Neuronal stem cell (in vitro differentiated cells): Measurements from ENCODE around the gene GREB1.
A peak's percentile ranks its signal among the peaks of the same experiment; 100 is the strongest.

Source experiments
- DNase-seq: peaks from one replicate; pipeline ENCODE4 v3.0.0-alpha.2; 2013; ENCODE audit warnings: low spot score
- H2AFZ ChIP-seq: one replicate; pipeline ENCODE4 v1.6.1; 2013; ENCODE audit warnings: mild to moderate bottlenecking, low read length, inconsistent platforms
- H2AK5ac ChIP-seq: 2 replicates; pipeline ENCODE4 v1.6.1; 2013; ENCODE audit warnings: low read depth, mild to moderate bottlenecking, inconsistent platforms, low read length, moderate library complexity, mixed read lengths
- H2BK120ac ChIP-seq: 2 replicates; pipeline ENCODE4 v1.6.1; 2013; ENCODE audit warnings: low read depth, mild to moderate bottlenecking, inconsistent platforms, low read length, moderate library complexity, mixed read lengths
- H2BK12ac ChIP-seq: one replicate; pipeline ENCODE4 v1.6.1; 2013; ENCODE audit warnings: low read length, inconsistent platforms
- H2BK15ac ChIP-seq: 2 replicates; pipeline ENCODE4 v1.6.1; 2013; ENCODE audit warnings: mild to moderate bottlenecking, low read length, inconsistent platforms, mixed read lengths
- H2BK5ac ChIP-seq: one replicate; pipeline ENCODE4 v1.6.1; 2013; ENCODE audit warnings: inconsistent platforms, mild to moderate bottlenecking, low read length, moderate library complexity
- H3K14ac ChIP-seq: one replicate; pipeline ENCODE4 v1.6.1; 2013; ENCODE audit warnings: low read length, inconsistent platforms
- H3K18ac ChIP-seq: 2 replicates; pipeline ENCODE4 v1.6.1; 2013; ENCODE audit warnings: low read length, inconsistent platforms
- H3K23ac ChIP-seq: 2 replicates; pipeline ENCODE4 v1.6.1; 2013; ENCODE audit warnings: low read depth, mild to moderate bottlenecking, mixed read lengths, low read length, inconsistent platforms; ENCODE audit not compliant: poor library complexity
- H3K27ac ChIP-seq: replicated peaks from 3 replicates; pipeline ENCODE4 v1.5.1; 2013; ENCODE audit warnings: low read length, inconsistent platforms
- H3K27me3 ChIP-seq, 3 experiments: 2 replicates each; pipeline ENCODE4 v1.6.1; 2013; ENCODE audit warnings: low read length in 3 of 3, mild to moderate bottlenecking in 2 of 3, inconsistent platforms in 1 of 3, low read depth in 1 of 3, mixed read lengths in 1 of 3, moderate library complexity in 1 of 3; ENCODE audit not compliant: control insufficient read depth in 3 of 3, insufficient read depth in 3 of 3
- H3K36me3 ChIP-seq, 2 donors: replicated peaks in 1 of 2; 2 replicates each; pipeline ENCODE4 v1.6.1; 2013; ENCODE audit warnings: low read length in 2 of 2; ENCODE audit not compliant: control insufficient read depth in 2 of 2, insufficient read depth in 2 of 2
- H3K4ac ChIP-seq: 2 replicates; pipeline ENCODE4 v1.6.1; 2013; ENCODE audit warnings: inconsistent platforms, mild to moderate bottlenecking, low read length, moderate library complexity
- H3K4me1 ChIP-seq, 2 donors: 1 replicate in 1 of 2; 2 replicates in 1 of 2; pipeline ENCODE4 v1.6.1; 2013; ENCODE audit warnings: low read length in 2 of 2, low read depth in 1 of 2; ENCODE audit not compliant: control insufficient read depth in 2 of 2, insufficient read depth in 1 of 2
- H3K4me2 ChIP-seq: one replicate; pipeline ENCODE4 v1.6.1; 2013; ENCODE audit warnings: mild to moderate bottlenecking, low read length, inconsistent platforms; ENCODE audit not compliant: insufficient read depth, poor library complexity, severe bottlenecking
- H3K4me3 ChIP-seq, 2 donors: 2 replicates each; pipeline ENCODE4 v1.5.1; 2013; ENCODE audit warnings: low read length in 2 of 2, mild to moderate bottlenecking in 2 of 2, inconsistent platforms in 1 of 2, moderate library complexity in 1 of 2
- H3K79me1 ChIP-seq: one replicate; pipeline ENCODE4 v1.6.1; 2013; ENCODE audit warnings: low read depth, mild to moderate bottlenecking, inconsistent platforms, low read length, moderate library complexity
- H3K9ac ChIP-seq: one replicate; pipeline ENCODE4 v1.6.1; 2013; ENCODE audit warnings: mild to moderate bottlenecking, low read depth, low read length, inconsistent platforms; ENCODE audit not compliant: poor library complexity
- H3K9me3 ChIP-seq, 2 donors: replicated peaks in 1 of 2; 2 replicates each; pipeline versions ENCODE3 to v1.6.1; 2013; ENCODE audit warnings: low read length in 2 of 2, mild to moderate bottlenecking in 2 of 2, inconsistent platforms in 1 of 2, low read depth in 1 of 2, mixed read lengths in 1 of 2, moderate library complexity in 1 of 2; ENCODE audit not compliant: control insufficient read depth in 2 of 2, insufficient read depth in 1 of 2
- H4K8ac ChIP-seq: one replicate; pipeline ENCODE4 v1.6.1; 2013; ENCODE audit warnings: low read depth, mild to moderate bottlenecking, inconsistent platforms, low read length, moderate library complexity
- H4K91ac ChIP-seq: one replicate; pipeline ENCODE4 v1.6.1; 2013; ENCODE audit warnings: low read length, low read depth, mild to moderate bottlenecking, inconsistent platforms; ENCODE audit not compliant: poor library complexity
- WGBS, 2 donors: extraction: QIAGEN DNeasy Blood & Tissue Kit; methylation state at CpG; one replicate each; pipeline ENCODE4 v1.1.7; 2013; ENCODE audit warnings: missing lambda C conversion rate in 2 of 2, mixed read lengths in 1 of 2; ENCODE audit not compliant: insufficient read length in 2 of 2, insufficient replicate concordance in 1 of 2; ENCODE audit errors: extremely low coverage in 2 of 2; 5-methylcytosine and 5-hydroxymethylcytosine counted together

GREB1 gene

GRCh38 chr2:11539317-11540147 is 5.7 kb downstream of the GREB1 start:
- DNase-seq, result no peak

GRCh38 chr2:11540148-11540995 is 6.5 kb downstream of the GREB1 start:
- no peak overlapping the region for H3K4me2 ChIP-seq
- no peak overlapping the region for H2AK5ac ChIP-seq
- no peak overlapping the region for H4K8ac ChIP-seq
- no peaks in the 10 kb centered on the region for H3K79me1 ChIP-seq
- H3K4ac ChIP-seq, result no peak overlapping the region
- peaks cover 31 to 41% of the 10 kb centered on the region in 2 donors for H3K4me1 ChIP-seq
- H2BK12ac ChIP-seq, result no peak overlapping the region
- no peak overlapping the region for H3K18ac ChIP-seq
- no peak overlapping the region for H3K14ac ChIP-seq
- no peak overlapping the region for H2BK15ac ChIP-seq
- no peak overlapping the region for H3K27ac ChIP-seq
- no peak overlapping the region for H3K23ac ChIP-seq
- H2AFZ ChIP-seq, result no peak overlapping the region
- H3K9me3 ChIP-seq, result no peaks in the 10 kb centered on the region
- H3K9ac ChIP-seq, result no peak overlapping the region
- no CpG with 5 or more reads among the region's 12 CpGs for WGBS, 2 donors
- H3K27me3 ChIP-seq, result no peaks in the 10 kb centered on the region
- H3K36me3 ChIP-seq, result peaks cover 3 to 65% of the 10 kb centered on the region in 2 donors
- H2BK5ac ChIP-seq, result no peak overlapping the region
- H3K4me3 ChIP-seq, result no peak overlapping the region
- DNase-seq, result no peak
- H2BK120ac ChIP-seq, result no peak overlapping the region
- no peak overlapping the region for H4K91ac ChIP-seq

More at GRCh38 chr2:11539317-11540147, 5.7 kb downstream of the GREB1 start:
- Histone ChIP-seq H2BK120ac (no peak overlapping the region), H2BK12ac (no peak overlapping the region), H2AFZ (no peak overlapping the region), H2BK15ac (no peak overlapping the region), H3K4me2 (no peak overlapping the region), H3K4me3 (no peak overlapping the region), H3K27me3 (no peaks in the 10 kb centered on the region), H4K91ac (no peak overlapping the region), H2BK5ac (no peak overlapping the region), H3K4me1 (peaks cover 31 to 39% of the 10 kb centered on the region in 2 donors), H3K14ac (no peak overlapping the region), H3K27ac (peak overlapping the region; percentile 9), H3K9me3 (no peaks in the 10 kb centered on the region), H3K36me3 (peaks cover 3 to 70% of the 10 kb centered on the region in 2 donors), H2AK5ac (peak overlapping the region; percentile 16), H4K8ac (no peak overlapping the region), H3K79me1 (no peaks in the 10 kb centered on the region), H3K9ac (no peak overlapping the region), H3K18ac (peak overlapping the region; percentile 69), H3K23ac (no peak overlapping the region), H3K4ac (no peak overlapping the region)
- no CpG with 5 or more reads among the region's 18 CpGs for WGBS, 2 donors

GRCh38 chr2:11540996-11541692 is 7.3 kb downstream of the GREB1 start:
- DNase-seq, result no peak
- H2AK5ac ChIP-seq, result no peak overlapping the region
- H3K79me1 ChIP-seq, result no peaks in the 10 kb centered on the region
- no peak overlapping the region for H3K18ac ChIP-seq
- H4K91ac ChIP-seq, result no peak overlapping the region
- H3K9ac ChIP-seq, result no peak overlapping the region
- no peak overlapping the region for H3K4me2 ChIP-seq
- no peak overlapping the region for H4K8ac ChIP-seq
- WGBS, 2 donors, result no CpG with 5 or more reads among the region's 11 CpGs
- no peak overlapping the region for H3K14ac ChIP-seq
- H3K27me3 ChIP-seq, result no peaks in the 10 kb centered on the region
- H2BK12ac ChIP-seq, result no peak overlapping the region
- no peak overlapping the region for H2BK15ac ChIP-seq
- H3K4me1 ChIP-seq, result peaks cover 31 to 38% of the 10 kb centered on the region in 2 donors
- H3K4ac ChIP-seq, result no peak overlapping the region
- no peak overlapping the region for H2AFZ ChIP-seq
- H3K23ac ChIP-seq, result no peak overlapping the region
- H2BK120ac ChIP-seq, result no peak overlapping the region
- no peak overlapping the region for H2BK5ac ChIP-seq
- H3K9me3 ChIP-seq, result no peaks in the 10 kb centered on the region
- no peak overlapping the region for H3K4me3 ChIP-seq
- H3K27ac ChIP-seq, result no peak overlapping the region
- peaks cover 2 to 57% of the 10 kb centered on the region in 2 donors for H3K36me3 ChIP-seq
